ENCODE results near the gene NDST4. TPM values are rescaled to one million over a fixed set of nuclear protein-coding genes. Genes with fewer than 3 reads are reported as not detected.

Gene NDST4
- total RNA-seq, 1 experiment from 2014 or later, result not detected

GRCh38 chr4:114905017-114905416, 208.4 kb downstream of the NDST4 start:
- DNase-seq, result no peak
- Histone ChIP-seq H2AFZ (ENCODE audit: low read length) (no peak overlapping the region), H4K20me1 (ENCODE audit: low read length) (no peaks in the 10 kb centered on the region), H3K4me1 (ENCODE audit: insufficient read depth, low read length) (no peaks in the 10 kb centered on the region), H3K9me2 (replicated peaks; ENCODE audit: low read length) (no peaks in the 10 kb centered on the region), H3K4me2 (ENCODE audit: low read length) (no peak overlapping the region), H3K9me3 (ENCODE audit: low read length) (no peaks in the 10 kb centered on the region), H3F3A (ENCODE audit: low read length, unreplicated experiment) (no peaks in the 10 kb centered on the region), H3K27ac (ENCODE audit: low read length) (no peak overlapping the region), H3K27me3 (ENCODE audit: low read length) (no peaks in the 10 kb centered on the region), H3K36me3 (ENCODE audit: low read depth, low read length) (no peaks in the 10 kb centered on the region), H3K79me2 (ENCODE audit: low read length) (no peaks in the 10 kb centered on the region), H3K4me3 (ENCODE audit: low read length) (no peak overlapping the region), H3K9ac (ENCODE audit: low read length) (no peak overlapping the region)
- ATAC-seq, result no peak
- CTCF ChIA-PET, result no interaction called here
- BruUV-seq (replicated peaks), result no TSS peak
- intact Hi-C loops (cut with micrococcal nuclease), result no loop called here
- TF ChIP-seq CTCF (conservative IDR thresholded peaks at IDR 0.05; ENCODE audit: low read depth, low read length) (no peak), EZH2phosphoT487 (IDR thresholded peaks at IDR 0.05; ENCODE audit: borderline replicate concordance, low read length) (no peak), EZH2 (IDR thresholded peaks at IDR 0.05; ENCODE audit: low read length, unreplicated experiment) (no peak)
- POLR2A ChIA-PET (ENCODE audit: unreplicated experiment), result no interaction called here

- Histone ChIP-seq H2AFZ (ENCODE audit: low read length) (no peak overlapping the region), H3K36me3 (ENCODE audit: low read depth, low read length) (no peaks in the 10 kb centered on the region), H3K79me2 (ENCODE audit: low read length) (no peaks in the 10 kb centered on the region), H3K4me2 (ENCODE audit: low read length) (no peak overlapping the region), H4K20me1 (ENCODE audit: low read length) (no peaks in the 10 kb centered on the region), H3K4me1 (ENCODE audit: insufficient read depth, low read length) (no peaks in the 10 kb centered on the region), H3K4me3 (ENCODE audit: low read length) (no peak overlapping the region), H3K27ac (ENCODE audit: low read length) (no peak overlapping the region), H3K9ac (ENCODE audit: low read length) (no peak overlapping the region), H3K9me3 (ENCODE audit: low read length) (no peaks in the 10 kb centered on the region), H3F3A (ENCODE audit: low read length, unreplicated experiment) (no peaks in the 10 kb centered on the region), H3K27me3 (ENCODE audit: low read length) (no peaks in the 10 kb centered on the region), H3K9me2 (replicated peaks; ENCODE audit: low read length) (no peaks in the 10 kb centered on the region)
- ATAC-seq, result no peak
- CTCF ChIA-PET, result no interaction called here
- POLR2A ChIA-PET (ENCODE audit: unreplicated experiment), result no interaction called here
- DNase-seq, result no peak
- intact Hi-C loops (cut with micrococcal nuclease), result no loop called here
- no TSS peak for BruUV-seq (replicated peaks)
- TF ChIP-seq EZH2phosphoT487 (IDR thresholded peaks at IDR 0.05; ENCODE audit: borderline replicate concordance, low read length) (no peak), CTCF (conservative IDR thresholded peaks at IDR 0.05; ENCODE audit: low read depth, low read length) (no peak), EZH2 (IDR thresholded peaks at IDR 0.05; ENCODE audit: low read length, unreplicated experiment) (no peak)
These were observed 212.5 kb downstream of the NDST4 start for GRCh38 chr4:114900934-114901333.

GRCh38 chr4:114890773-114891172, 222.6 kb downstream of the NDST4 start:
- no TSS peak for BruUV-seq (replicated peaks)
- ChIA-PET CTCF (no interaction called here), POLR2A (ENCODE audit: unreplicated experiment) (no interaction called here)
- Histone ChIP-seq H2AFZ (ENCODE audit: low read length) (no peak overlapping the region), H4K20me1 (ENCODE audit: low read length) (no peaks in the 10 kb centered on the region), H3K79me2 (ENCODE audit: low read length) (no peaks in the 10 kb centered on the region), H3K4me1 (ENCODE audit: insufficient read depth, low read length) (no peaks in the 10 kb centered on the region), H3K4me2 (ENCODE audit: low read length) (no peak overlapping the region), H3K9me3 (ENCODE audit: low read length) (no peaks in the 10 kb centered on the region), H3K36me3 (ENCODE audit: low read depth, low read length) (no peaks in the 10 kb centered on the region), H3K9me2 (replicated peaks; ENCODE audit: low read length) (no peaks in the 10 kb centered on the region), H3K27me3 (ENCODE audit: low read length) (no peaks in the 10 kb centered on the region), H3K4me3 (ENCODE audit: low read length) (no peak overlapping the region), H3F3A (ENCODE audit: low read length, unreplicated experiment) (no peaks in the 10 kb centered on the region), H3K9ac (ENCODE audit: low read length) (no peak overlapping the region), H3K27ac (ENCODE audit: low read length) (no peak overlapping the region)
- intact Hi-C loops (cut with micrococcal nuclease), result no loop called here
- TF ChIP-seq EZH2 (IDR thresholded peaks at IDR 0.05; ENCODE audit: low read length, unreplicated experiment) (no peak), CTCF (conservative IDR thresholded peaks at IDR 0.05; ENCODE audit: low read depth, low read length) (no peak), EZH2phosphoT487 (IDR thresholded peaks at IDR 0.05; ENCODE audit: borderline replicate concordance, low read length) (no peak)
- no peak for ATAC-seq
- no peak for DNase-seq

Data from PC-3 (cell line).